Testis (tissue), 2 donors: Measurements from ENCODE around the gene METRNL.

Source experiments
- CTCF ChIP-seq, 3 experiments: fragments of 450-650 bp in 2 of 3; fragments of 200-600 bp in 1 of 3; sonication (generic) in 1 of 3; IDR thresholded peaks; one replicate each; pipeline ENCODE4 v1.5.1; 2016 to 2019; ENCODE audit warnings: antibody characterized with exemption in 3 of 3, mild to moderate bottlenecking in 2 of 3, moderate library complexity in 1 of 3
- POLR2A ChIP-seq: fragments of 450-650 bp; IDR thresholded peaks from one replicate; pipeline ENCODE4 v1.6.1; 2017; ENCODE audit warnings: antibody characterized with exemption, mild to moderate bottlenecking, moderate library complexity

- TF ChIP-seq POLR2A (no peak), CTCF (IDR thresholded peaks at IDR 0.05) (no peak)
Measured at GRCh38 chr17:83064021-83064731, 15.2 kb upstream of the METRNL start.
